ENCODE measurements around the gene PI3. TPM values are rescaled to one million over a fixed set of nuclear protein-coding genes. Genes with fewer than 3 reads are reported as not detected.

Gene PI3
- polyA plus RNA-seq, 2 of the 4 experiments (the other 2 are of a cell fraction), result 0.18 to 0.35 TPM

GRCh38 chr20:45221076-45221475 is 46.4 kb downstream of the PI3 start, which contains the start of gene SEMG2:
Gene SEMG2 (plus strand): TSS chr20:45221373. CDS start chr20:45221390, 17 bp downstream.
- Histone ChIP-seq H3K27ac (no peak within 1 kb of the TSS), H3K4me3 (no peak within 1 kb of the TSS), H3K9me3 (no peaks in the 10 kb centered on the region; the same call in 2 of the 3 replicates), H3K4me2 (no peak within 1 kb of the TSS), H3K4me1 (no peaks in the 10 kb centered on the region)
- no peak for ATAC-seq
- TF ChIP-seq E2F6 (IDR thresholded peaks at IDR 0.05; ENCODE audit: borderline replicate concordance, low read depth) (no peak), TFCP2L1 (CRISPR knock-in tag; IDR thresholded peaks at IDR 0.05) (no peak), CEBPB (IDR thresholded peaks at IDR 0.05) (no peak), FOXS1 (CRISPR knock-in tag; IDR thresholded peaks at IDR 0.05) (no peak), USF2 (IDR thresholded peaks at IDR 0.05) (no peak), MAX (IDR thresholded peaks at IDR 0.05) (no peak), MAFK (IDR thresholded peaks at IDR 0.05; ENCODE audit: partially characterized antibody) (no peak), HOXB5 (CRISPR knock-in tag; IDR thresholded peaks at IDR 0.05) (no peak), CTCF (IDR thresholded peaks at IDR 0.05) (no peak), MAZ (IDR thresholded peaks at IDR 0.05; ENCODE audit: borderline replicate concordance, low read depth, low read length) (no peak)
- 41% methylated on average over 4 of the region's 4 CpGs for WGBS (ENCODE audit: missing lambda C conversion rate)
- DNase-seq (ENCODE audit: low read depth in 1 of 2, low spot score in 1 of 2), result no peak
- FAIRE-seq, result no peak
- POLR2A ChIA-PET, result no interaction called here
- CTCF ChIA-PET, result interaction anchor here (1.2 to 1.4 kb wide), 2 partner anchors 16 to 36 kb away, joined by 3 read pairs; no protein-coding TSS in a partner anchor

DNA sequence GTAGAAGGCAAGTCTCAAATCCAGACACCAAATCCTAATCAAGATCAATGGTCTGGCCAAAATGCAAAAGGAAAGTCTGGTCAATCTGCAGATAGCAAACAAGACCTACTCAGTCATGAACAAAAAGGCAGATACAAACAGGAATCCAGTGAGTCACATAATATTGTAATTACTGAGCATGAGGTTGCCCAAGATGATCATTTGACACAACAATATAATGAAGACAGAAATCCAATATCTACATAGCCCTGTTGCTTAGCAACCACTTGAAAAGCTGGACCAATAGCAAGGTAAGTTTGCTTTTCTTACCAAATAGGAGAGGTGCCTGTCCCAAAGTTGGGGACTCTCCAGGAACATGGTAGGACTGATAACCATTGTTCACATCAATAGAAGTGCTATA is 48.4 kb downstream of the PI3 start:
- no peak overlapping the region for H3K27ac ChIP-seq
- H3K4me2 ChIP-seq, result no peak overlapping the region
- ATAC-seq, result no peak
- no peaks in the 10 kb centered on the region for H3K4me1 ChIP-seq
- DNase-seq (ENCODE audit: low read depth in 1 of 2, low spot score in 1 of 2), result no peak
- no peak for TF ChIP-seq EHF (CRISPR knock-in tag; IDR thresholded peaks at IDR 0.05)
- TF ChIP-seq, protein P1, sequence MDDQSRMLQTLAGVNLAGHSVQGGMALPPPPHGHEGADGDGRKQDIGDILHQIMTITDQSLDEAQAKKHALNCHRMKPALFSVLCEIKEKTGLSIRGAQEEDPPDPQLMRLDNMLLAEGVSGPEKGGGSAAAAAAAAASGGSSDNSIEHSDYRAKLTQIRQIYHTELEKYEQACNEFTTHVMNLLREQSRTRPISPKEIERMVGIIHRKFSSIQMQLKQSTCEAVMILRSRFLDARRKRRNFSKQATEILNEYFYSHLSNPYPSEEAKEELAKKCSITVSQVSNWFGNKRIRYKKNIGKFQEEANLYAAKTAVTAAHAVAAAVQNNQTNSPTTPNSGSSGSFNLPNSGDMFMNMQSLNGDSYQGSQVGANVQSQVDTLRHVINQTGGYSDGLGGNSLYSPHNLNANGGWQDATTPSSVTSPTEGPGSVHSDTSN (IDR thresholded peaks at IDR 0.05), result no peak
- TF ChIP-seq HMGXB4 (CRISPR knock-in tag; IDR thresholded peaks at IDR 0.05; ENCODE audit: borderline replicate concordance), result no peak
- TF ChIP-seq USF2 (IDR thresholded peaks at IDR 0.05), result no peak
- no peak for TF ChIP-seq HOXA7 (CRISPR knock-in tag; IDR thresholded peaks at IDR 0.05)
- TF ChIP-seq HEYL (CRISPR knock-in tag; IDR thresholded peaks at IDR 0.05), result no peak
- ChIA-PET POLR2A (no interaction called here), CTCF (interaction anchor here (1.2 kb wide), 1 partner anchor 23 kb away, joined by 3 read pairs; no protein-coding TSS in a partner anchor)
- H3K4me3 ChIP-seq, result no peak overlapping the region
- FAIRE-seq, result no peak
- no peaks in the 10 kb centered on the region; the same call in 2 of the 3 replicates for H3K9me3 ChIP-seq

Other genes starting within 250 kb of the PI3 start
- 23.4 and 29.8 TPM in 2 replicates for gene TOMM34, start 214.5 kb upstream of the PI3 start, polyA plus RNA-seq (2011; rRNA removed)
- 30.0 to 32.1 TPM (median 30.8 TPM) in 3 replicates for gene TOMM34, start 214.5 kb upstream of the PI3 start, polyA plus RNA-seq (2017; fragmentation: RNase III; extraction: RNeasy Plus Mini Kit Qiagen cat#74134 plus additional on column Dnase treatment)
- gene STK4, start 208.4 kb upstream of the PI3 start, polyA plus RNA-seq (2011; rRNA removed), result 27.8 and 34.5 TPM in 2 replicates
- 14.5 to 14.6 TPM (median 14.5 TPM) in 3 replicates for gene STK4, start 208.4 kb upstream of the PI3 start, polyA plus RNA-seq (2017; fragmentation: RNase III; extraction: RNeasy Plus Mini Kit Qiagen cat#74134 plus additional on column Dnase treatment)
- not detected in 2 replicates for gene KCNS1, start 73.8 kb upstream of the PI3 start, polyA plus RNA-seq (2011; rRNA removed)
- gene KCNS1, start 73.8 kb upstream of the PI3 start, polyA plus RNA-seq (2017; fragmentation: RNase III; extraction: RNeasy Plus Mini Kit Qiagen cat#74134 plus additional on column Dnase treatment), result not detected in 3 replicates
- not detected in 2 replicates for gene WFDC5, start 59.7 kb upstream of the PI3 start, polyA plus RNA-seq (2011; rRNA removed)
- gene WFDC5, start 59.7 kb upstream of the PI3 start, polyA plus RNA-seq (2017; fragmentation: RNase III; extraction: RNeasy Plus Mini Kit Qiagen cat#74134 plus additional on column Dnase treatment), result not detected in 3 replicates
- not detected in 2 replicates for gene WFDC12, start 50.4 kb upstream of the PI3 start, polyA plus RNA-seq (2011; rRNA removed)
- not detected in 3 replicates for gene WFDC12, start 50.4 kb upstream of the PI3 start, polyA plus RNA-seq (2017; fragmentation: RNase III; extraction: RNeasy Plus Mini Kit Qiagen cat#74134 plus additional on column Dnase treatment)
- gene SEMG1, start 32.1 kb downstream of the PI3 start, polyA plus RNA-seq (2011; rRNA removed), result not detected in 2 replicates
- not detected in 3 replicates for gene SEMG1, start 32.1 kb downstream of the PI3 start, polyA plus RNA-seq (2017; fragmentation: RNase III; extraction: RNeasy Plus Mini Kit Qiagen cat#74134 plus additional on column Dnase treatment)
- gene SEMG2, start 46.5 kb downstream of the PI3 start, polyA plus RNA-seq (2011; rRNA removed), result not detected in 2 replicates
- gene SEMG2, start 46.5 kb downstream of the PI3 start, polyA plus RNA-seq (2017; fragmentation: RNase III; extraction: RNeasy Plus Mini Kit Qiagen cat#74134 plus additional on column Dnase treatment), result not detected in 3 replicates
- gene SLPI, start 79.7 kb downstream of the PI3 start, polyA plus RNA-seq (2011; rRNA removed), result 27.0 and 59.1 TPM in 2 replicates
- 3.7 to 4.5 TPM (median 3.7 TPM) in 3 replicates for gene SLPI, start 79.7 kb downstream of the PI3 start, polyA plus RNA-seq (2017; fragmentation: RNase III; extraction: RNeasy Plus Mini Kit Qiagen cat#74134 plus additional on column Dnase treatment)
- not detected in 2 replicates for gene RBPJL, start 131.9 kb downstream of the PI3 start, polyA plus RNA-seq (2011; rRNA removed)
- gene RBPJL, start 131.9 kb downstream of the PI3 start, polyA plus RNA-seq (2017; fragmentation: RNase III; extraction: RNeasy Plus Mini Kit Qiagen cat#74134 plus additional on column Dnase treatment), result not detected in 3 replicates
- gene MATN4, start 133.4 kb downstream of the PI3 start, polyA plus RNA-seq (2011; rRNA removed), result 0.04 TPM in 1 of 2 replicates, not detected in the other
- gene MATN4, start 133.4 kb downstream of the PI3 start, polyA plus RNA-seq (2017; fragmentation: RNase III; extraction: RNeasy Plus Mini Kit Qiagen cat#74134 plus additional on column Dnase treatment), result 0.05 to 0.08 TPM (median 0.05 TPM) in 3 replicates
- 27.4 and 29.0 TPM in 2 replicates for gene SDC4, start 173.5 kb downstream of the PI3 start, polyA plus RNA-seq (2011; rRNA removed)
- gene SDC4, start 173.5 kb downstream of the PI3 start, polyA plus RNA-seq (2017; fragmentation: RNase III; extraction: RNeasy Plus Mini Kit Qiagen cat#74134 plus additional on column Dnase treatment), result 35.6 to 40.2 TPM (median 39.2 TPM) in 3 replicates
- gene SYS1, start 188.3 kb downstream of the PI3 start, polyA plus RNA-seq (2011; rRNA removed), result 27.6 and 30.5 TPM in 2 replicates
- gene SYS1, start 188.3 kb downstream of the PI3 start, polyA plus RNA-seq (2017; fragmentation: RNase III; extraction: RNeasy Plus Mini Kit Qiagen cat#74134 plus additional on column Dnase treatment), result 20.2 to 20.5 TPM (median 20.2 TPM) in 3 replicates
- gene TP53TG5, start 203.4 kb downstream of the PI3 start, polyA plus RNA-seq (2011; rRNA removed), result not detected in 2 replicates
- gene TP53TG5, start 203.4 kb downstream of the PI3 start, polyA plus RNA-seq (2017; fragmentation: RNase III; extraction: RNeasy Plus Mini Kit Qiagen cat#74134 plus additional on column Dnase treatment), result not detected in 3 replicates
- gene DBNDD2, start 233.4 kb downstream of the PI3 start, polyA plus RNA-seq (2011; rRNA removed), result 20.9 and 31.1 TPM in 2 replicates
- 6.2 to 6.5 TPM (median 6.3 TPM) in 3 replicates for gene DBNDD2, start 233.4 kb downstream of the PI3 start, polyA plus RNA-seq (2017; fragmentation: RNase III; extraction: RNeasy Plus Mini Kit Qiagen cat#74134 plus additional on column Dnase treatment)
- 60.3 and 79.6 TPM in 2 replicates for gene PIGT, start 241.2 kb downstream of the PI3 start, polyA plus RNA-seq (2011; rRNA removed)
- 62.0 to 71.8 TPM (median 66.2 TPM) in 3 replicates for gene PIGT, start 241.2 kb downstream of the PI3 start, polyA plus RNA-seq (2017; fragmentation: RNase III; extraction: RNeasy Plus Mini Kit Qiagen cat#74134 plus additional on column Dnase treatment)

All from A549 (cell line).